GM12878 (cell line): ENCODE measurements around the gene UBA6. TPM values are rescaled to one million over a fixed set of nuclear protein-coding genes. Genes with fewer than 3 reads are reported as not detected.

Experiments
- ATAC-seq: fragments of 200-7000 bp; cut with Tn5 transposase; 3 replicates; pipeline ENCODE4 v1.9.1; 2020; ENCODE audit warnings: mild to moderate bottlenecking, moderate library complexity
- BruUV-seq: library from RNA; stranded (reverse); fragments of 400-500 nt; replicated peaks from 2 replicates; lab custom pipeline; 2021; lab: Mats Ljungman, UMichigan
- CTCF ChIA-PET: fragments of 300-600 bp; sonication (Branson Sonifier 250); formaldehyde crosslinking; extraction: SDS; loops from one replicate; lab custom pipeline; 2021; ENCODE audit warnings: inconsistent platforms; lab: Yijun Ruan, JAX
- POLR2A ChIA-PET: fragments of 350-600 bp; formaldehyde crosslinking; extraction: SDS; loops from one replicate; lab custom pipeline; 2021; ENCODE audit warnings: inconsistent platforms; lab: Charles Lee
- RAD21 ChIA-PET: fragments of 300-600 bp; sonication (Branson Sonifier 250); formaldehyde crosslinking; loops from one replicate; lab custom pipeline; 2023; ENCODE audit warnings: antibody characterized with exemption; ENCODE audit not compliant: unreplicated experiment; lab: Charles Lee
- SMC1A ChIA-PET: fragments of 300-600 bp; sonication (Branson Sonifier 250); formaldehyde crosslinking; loops from one replicate; lab custom pipeline; 2023; ENCODE audit not compliant: unreplicated experiment, uncharacterized antibody; lab: Charles Lee
- DNase-seq: peaks from one replicate; pipeline ENCODE4 v3.0.0-alpha.2; 2011; ENCODE audit warnings: low read depth, low spot score
- FAIRE-seq: peaks from 3 replicates; lab custom pipeline; 2011; peaks lifted over from hg19 to GRCh38; lab: Jason Lieb, UNC
- H2AFZ ChIP-seq: 2 replicates; pipeline ENCODE4 v1.6.0; 2011; ENCODE audit warnings: low read depth, low read length, control low read depth; ENCODE audit not compliant: control insufficient read depth
- H3K27ac ChIP-seq: 2 replicates; pipeline ENCODE4 v1.5.1; 2011; ENCODE audit warnings: control low read depth; ENCODE audit not compliant: control insufficient read depth, insufficient read depth
- H3K27me3 ChIP-seq, 2 experiments: replicated peaks in 1 of 2; 2 replicates each; pipeline versions ENCODE4 v1.6.0 to v1.6.1; 2011; ENCODE audit warnings: low read length in 1 of 2; ENCODE audit not compliant: control insufficient read depth in 2 of 2, insufficient read depth in 2 of 2
- H3K36me3 ChIP-seq, 2 experiments: 2 replicates each; pipeline ENCODE4 v1.5.1; 2011; ENCODE audit warnings: low read length in 1 of 2; ENCODE audit not compliant: control insufficient read depth in 2 of 2, insufficient read depth in 2 of 2
- H3K4me1 ChIP-seq: 2 replicates; pipeline ENCODE4 v1.6.1; 2011; ENCODE audit warnings: mild to moderate bottlenecking, low read length, moderate library complexity, mixed read lengths; ENCODE audit not compliant: control insufficient read depth, insufficient read depth
- H3K4me2 ChIP-seq: 2 replicates; pipeline ENCODE4 v1.6.0; 2011; ENCODE audit warnings: control low read depth; ENCODE audit not compliant: control insufficient read depth, insufficient read depth
- H3K4me3 ChIP-seq: fragments of 200-600 bp; sonication (generic); 2 replicates; pipeline ENCODE4 v1.5.1; 2016
- H3K79me2 ChIP-seq: 2 replicates; pipeline ENCODE4 v1.6.0; 2011; ENCODE audit warnings: low read length; ENCODE audit not compliant: control insufficient read depth, insufficient read depth
- H3K9ac ChIP-seq: 2 replicates; pipeline ENCODE4 v1.8.0; 2011; ENCODE audit warnings: low read length, control low read depth, mixed read lengths; ENCODE audit not compliant: control insufficient read depth, insufficient read depth
- H3K9me3 ChIP-seq: replicated peaks from 3 replicates; pipeline ENCODE4 v1.5.1; 2011; ENCODE audit warnings: mild to moderate bottlenecking, low read length; ENCODE audit not compliant: control insufficient read depth, insufficient read depth
- H4K20me1 ChIP-seq: 2 replicates; pipeline ENCODE4 v1.6.0; 2011; ENCODE audit not compliant: control insufficient read depth, insufficient read depth
- CHD4 ChIP-seq: fragments of 200-600 bp; sonication (generic); IDR thresholded peaks from 2 replicates; pipeline ENCODE4 v1.6.1; 2016; ENCODE audit warnings: mild to moderate bottlenecking
- FOS ChIP-seq: IDR thresholded peaks from 3 replicates; pipeline ENCODE4 v1.6.1; 2011; ENCODE audit warnings: borderline replicate concordance; ENCODE audit not compliant: insufficient read length; ENCODE audit errors: extremely low read depth
- HCFC1 ChIP-seq: fragments of 150-350 bp; IDR thresholded peaks from 2 replicates; pipeline ENCODE4 v1.6.1; 2014; ENCODE audit warnings: low read length
- LARP7 ChIP-seq: fragments of 450-650 bp; IDR thresholded peaks from 2 replicates; pipeline ENCODE4 v1.6.1; 2017; ENCODE audit warnings: mild to moderate bottlenecking
- NBN ChIP-seq: fragments of 450-650 bp; IDR thresholded peaks from 2 replicates; pipeline ENCODE4 v1.6.1; 2016
- NR2C2 ChIP-seq: IDR thresholded peaks from 2 replicates; pipeline ENCODE4 v1.6.1; 2011; ENCODE audit warnings: borderline replicate concordance, low read depth; ENCODE audit not compliant: control insufficient read depth, insufficient read length
- PML ChIP-seq: IDR thresholded peaks from 2 replicates; pipeline ENCODE4 v1.6.1; 2012; ENCODE audit warnings: low read length, inconsistent platforms
- RB1 ChIP-seq: fragments of 450-650 bp; formaldehyde crosslinking; IDR thresholded peaks from 2 replicates; pipeline ENCODE4 v1.6.1; 2017; ENCODE audit warnings: mild to moderate bottlenecking, borderline replicate concordance
- RBBP5 ChIP-seq: fragments of 200-600 bp; sonication (generic); conservative IDR thresholded peaks from 2 replicates; pipeline ENCODE4 v1.6.1; 2016
- RUNX3 ChIP-seq: IDR thresholded peaks from 2 replicates; pipeline ENCODE4 v1.6.1; 2012; ENCODE audit warnings: low read length, inconsistent platforms
- TCF7 ChIP-seq: IDR thresholded peaks from 2 replicates; pipeline ENCODE4 v1.6.1; 2014; ENCODE audit warnings: antibody characterized with exemption, borderline replicate concordance
- WRNIP1 ChIP-seq: IDR thresholded peaks from 2 replicates; pipeline ENCODE4 v1.6.1; 2011; ENCODE audit warnings: low read depth, low read length, improper control_type of control experiment, borderline replicate concordance
- ZBTB33 ChIP-seq: fragments of 450-650 bp; IDR thresholded peaks from 2 replicates; pipeline ENCODE4 v1.6.1; 2017; ENCODE audit warnings: mild to moderate bottlenecking
- ZNF687 ChIP-seq: fragments of 450-650 bp; IDR thresholded peaks from 2 replicates; pipeline ENCODE4 v1.6.1; 2017; ENCODE audit warnings: mild to moderate bottlenecking, moderate library complexity
- WGBS: methylation state at CpG from one replicate; pipeline ENCODE4 v1.1.6; 2016; ENCODE audit warnings: low lambda C conversion rate; ENCODE audit not compliant: insufficient replicate concordance, insufficient coverage; ENCODE audit errors: missing lambda C conversion rate; 5-methylcytosine and 5-hydroxymethylcytosine counted together
- in situ Hi-C: fragments of 300-500 bp; cut with MboI; formaldehyde crosslinking; loops from 9 replicates; pipeline ENCODE4 v1.14.3; 2018; ENCODE audit warnings: mixed read lengths
- intact Hi-C: fragments of 100-400 bp; cut with micrococcal nuclease; formaldehyde crosslinking; loops from one replicate; pipeline ENCODE4 v1.14.2; 2022; ENCODE audit not compliant: unreplicated experiment
- polyA plus RNA-seq, 11 experiments: library from polyadenylated mRNA; depleted of rRNA in 4 of 11; unstranded in 6 of 11; stranded (reverse) in 5 of 11; fragments of >200 nt; fragmentation: Nextera tagmentation in 4 of 11; fragmentation: Illumina TruSeq in 1 of 11; extraction: Ambion mirVana in 4 of 11; extraction: Trizol in 1 of 11; gene quantifications; 1 replicate in 1 of 11; 2 replicates in 10 of 11; pipeline versions ENCODE4 v1.2.1 to v1.2.3, GENCODE V29; 2011 to 2016; ENCODE audit warnings: inconsistent platforms in 2 of 11, missing spikeins in 2 of 11, low read depth in 1 of 11
- total RNA-seq, 4 experiments: library from RNA; depleted of rRNA in 3 of 4; stranded (reverse); fragments of >200 nt in 3 of 4; fragmentation: Illumina TruSeq in 1 of 4; extraction: Trizol in 1 of 4; gene quantifications; 2 replicates each; pipeline versions ENCODE4 v1.2.1 to v1.2.3, GENCODE V29; 2013 to 2021

The UBA6 gene
- total and polyA plus RNA-seq, 10 of the 15 experiments (the other 5 are each of a cell fraction or from before 2014, with no cell fraction given), result 7.9 to 70.6 (median 34.7) TPM

DNA sequence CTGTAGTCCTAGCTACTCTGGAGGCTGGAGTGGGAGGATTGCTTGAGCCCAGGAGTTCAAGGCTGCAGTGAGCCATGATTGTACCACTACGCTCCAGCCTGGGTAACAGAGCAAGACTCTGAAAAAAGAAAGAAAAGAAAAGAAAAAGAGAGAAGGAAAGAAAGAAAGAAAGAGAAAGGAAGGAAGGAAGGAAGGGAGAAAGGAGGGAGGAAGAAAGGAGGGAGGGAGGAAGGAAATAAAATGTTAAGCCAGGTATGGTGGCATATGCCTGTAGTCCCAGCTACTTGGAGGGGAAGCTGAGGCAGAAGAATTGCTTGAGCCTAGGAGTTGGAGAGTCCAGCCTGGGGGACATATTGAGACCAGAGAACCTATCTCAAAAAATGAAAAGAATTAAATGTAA, 130.4 kb downstream of the UBA6 start:
- CTCF ChIA-PET, result interaction anchor here (0.9 kb wide), 1 partner anchor 9 kb away, joined by 3 read pairs; no protein-coding TSS in a partner anchor
- intact Hi-C loops, result no loop called here
- Histone ChIP-seq H3K79me2 (no peaks in the 10 kb centered on the region), H3K9me3 (no peaks in the 10 kb centered on the region), H3K4me3 (no peak overlapping the region)
- RAD21 ChIA-PET, result interaction anchor here (0.6 to 1.7 kb wide), 4 partner anchors 9 to 20 kb away, joined by 3 to 5 read pairs (median 4); no protein-coding TSS in a partner anchor
- SMC1A ChIA-PET, result interaction anchor here (0.8 to 7.5 kb wide), 4 partner anchors 9 to 54 kb away, joined by 3 to 51 read pairs (median 3); partner anchors contain the start of gene STAP1
- POLR2A ChIA-PET, result interaction anchor here (1.2 kb wide), 1 partner anchor 15 kb away, joined by 3 read pairs; no protein-coding TSS in a partner anchor
- no peak for TF ChIP-seq NBN
- TF ChIP-seq ZBTB33, result no peak
- TF ChIP-seq TCF7, result no peak
- TF ChIP-seq RBBP5, result no peak
- TF ChIP-seq HCFC1, result no peak
- TF ChIP-seq PML, result no peak
- no peak for TF ChIP-seq WRNIP1
- TF ChIP-seq FOS, result no peak
- no peak for TF ChIP-seq ZNF687
- no peak for TF ChIP-seq RUNX3
- no peak for TF ChIP-seq CHD4
- TF ChIP-seq RB1, result no peak
- TF ChIP-seq LARP7, result no peak
- no peak for TF ChIP-seq NR2C2
- TF ChIP-seq, all 136 proteins: peak for 0
- H3K27me3 ChIP-seq, result no peaks in the 10 kb centered on the region
- FAIRE-seq (no peak), ATAC-seq (no peak), DNase-seq (no peak)
- H2AFZ ChIP-seq, result no peak overlapping the region
- H3K9ac ChIP-seq, result no peak overlapping the region
- no peak overlapping the region for H3K4me2 ChIP-seq
- in situ Hi-C loops, result no loop called here
- H3K36me3 ChIP-seq, result no peaks in the 10 kb centered on the region
- no peak overlapping the region for H3K27ac ChIP-seq
- WGBS, result 100% methylated on average over 1 of the region's 1 CpG
- no peaks in the 10 kb centered on the region for H4K20me1 ChIP-seq
- no TSS peak for BruUV-seq
- peaks cover 5% of the 10 kb centered on the region for H3K4me1 ChIP-seq
